ENCODE data around the gene CRACDL. TPM values are rescaled to one million over a fixed set of nuclear protein-coding genes. Genes with fewer than 3 reads are reported as not detected.

Gene CRACDL, protein sequence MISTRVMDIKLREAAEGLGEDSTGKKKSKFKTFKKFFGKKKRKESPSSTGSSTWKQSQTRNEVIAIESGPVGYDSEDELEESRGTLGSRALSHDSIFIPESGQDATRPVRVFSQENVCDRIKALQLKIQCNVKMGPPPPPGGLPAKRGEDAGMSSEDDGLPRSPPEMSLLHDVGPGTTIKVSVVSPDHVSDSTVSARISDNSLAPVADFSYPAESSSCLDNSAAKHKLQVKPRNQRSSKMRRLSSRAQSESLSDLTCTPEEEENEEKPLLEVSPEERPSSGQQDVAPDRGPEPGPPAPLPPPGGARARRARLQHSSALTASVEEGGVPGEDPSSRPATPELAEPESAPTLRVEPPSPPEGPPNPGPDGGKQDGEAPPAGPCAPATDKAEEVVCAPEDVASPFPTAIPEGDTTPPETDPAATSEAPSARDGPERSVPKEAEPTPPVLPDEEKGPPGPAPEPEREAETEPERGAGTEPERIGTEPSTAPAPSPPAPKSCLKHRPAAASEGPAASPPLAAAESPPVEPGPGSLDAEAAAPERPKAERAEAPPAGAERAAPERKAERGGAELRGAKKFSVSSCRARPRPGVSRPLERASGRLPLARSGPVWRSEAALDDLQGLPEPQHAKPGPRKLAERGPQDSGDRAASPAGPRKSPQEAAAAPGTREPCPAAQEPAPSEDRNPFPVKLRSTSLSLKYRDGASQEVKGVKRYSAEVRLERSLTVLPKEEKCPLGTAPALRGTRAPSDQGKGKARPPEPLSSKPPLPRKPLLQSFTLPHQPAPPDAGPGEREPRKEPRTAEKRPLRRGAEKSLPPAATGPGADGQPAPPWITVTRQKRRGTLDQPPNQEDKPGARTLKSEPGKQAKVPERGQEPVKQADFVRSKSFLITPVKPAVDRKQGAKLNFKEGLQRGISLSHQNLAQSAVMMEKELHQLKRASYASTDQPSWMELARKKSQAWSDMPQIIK
- 2.6 and 3.6 TPM in 2 replicates for total RNA-seq

GRCh38 chr2:98935777-98936352, at the start of gene CRACDL:
TSS of gene CRACDL (minus strand) at chr2:98936225. CDS start at chr2:98846800, 89,425 bp downstream.

Other genes starting within 250 kb of the CRACDL start
- gene MGAT4A, start 205.1 kb downstream of the CRACDL start, total RNA-seq, result 0.74 and 1.1 TPM in 2 replicates
- 1.5 and 1.6 TPM in 2 replicates for gene C2orf15, start 205.5 kb upstream of the CRACDL start, total RNA-seq
- gene TSGA10, start 218.7 kb upstream of the CRACDL start, total RNA-seq, result 1.3 and 4.7 TPM in 2 replicates
- gene LIPT1, start 218.7 kb upstream of the CRACDL start, total RNA-seq, result 2.0 and 4.1 TPM in 2 replicates
- 27.4 and 28.1 TPM in 2 replicates for gene MITD1, start 244.8 kb upstream of the CRACDL start, total RNA-seq
- gene MRPL30, start 245.0 kb upstream of the CRACDL start, total RNA-seq, result 33.0 and 49.4 TPM in 2 replicates

Data from airway epithelial cell (primary cell).